ENCODE data around the gene LNPEP. TPM values are rescaled to one million over a fixed set of nuclear protein-coding genes. Genes with fewer than 3 reads are reported as not detected.

LNPEP gene
- total RNA-seq, 1 experiment from 2014 or later, result 85.5 TPM

DNA sequence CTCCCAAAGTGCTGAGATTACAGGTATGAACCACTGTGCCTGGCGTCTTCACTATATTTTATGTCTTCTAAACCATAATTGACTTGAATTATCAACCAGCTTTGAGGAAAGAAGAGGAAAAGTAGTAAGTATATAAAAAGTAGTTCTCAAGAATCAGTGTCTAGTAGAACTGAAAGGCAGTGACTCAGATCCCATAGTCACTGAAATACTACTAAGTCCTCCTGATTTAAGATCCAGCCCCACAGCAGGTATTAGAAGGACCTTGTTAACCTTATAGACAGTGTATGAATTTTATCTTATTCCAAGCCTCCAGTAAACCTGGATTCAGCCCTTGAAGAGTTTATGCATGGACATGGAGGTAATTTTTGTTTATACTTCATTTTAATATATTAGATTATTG lies 31.5 kb downstream of the LNPEP start:
- Mint-ChIP-seq H3K27ac (ENCODE audit: unreplicated experiment) (no peak overlapping the region), H3K27me3 (ENCODE audit: unreplicated experiment) (no peaks in the 10 kb centered on the region), H3K4me1 (ENCODE audit: low read depth, unreplicated experiment) (peaks cover 14% of the 10 kb centered on the region), H3K36me3 (ENCODE audit: insufficient read depth, unreplicated experiment) (no peaks in the 10 kb centered on the region), H3K4me3 (ENCODE audit: low read depth, unreplicated experiment) (no peak overlapping the region), H3K9me3 (ENCODE audit: low read depth, unreplicated experiment) (no peaks in the 10 kb centered on the region)
- intact Hi-C loops (cut with micrococcal nuclease; ENCODE audit: unreplicated experiment), result no loop called here
- TF ChIP-seq, protein P1, sequence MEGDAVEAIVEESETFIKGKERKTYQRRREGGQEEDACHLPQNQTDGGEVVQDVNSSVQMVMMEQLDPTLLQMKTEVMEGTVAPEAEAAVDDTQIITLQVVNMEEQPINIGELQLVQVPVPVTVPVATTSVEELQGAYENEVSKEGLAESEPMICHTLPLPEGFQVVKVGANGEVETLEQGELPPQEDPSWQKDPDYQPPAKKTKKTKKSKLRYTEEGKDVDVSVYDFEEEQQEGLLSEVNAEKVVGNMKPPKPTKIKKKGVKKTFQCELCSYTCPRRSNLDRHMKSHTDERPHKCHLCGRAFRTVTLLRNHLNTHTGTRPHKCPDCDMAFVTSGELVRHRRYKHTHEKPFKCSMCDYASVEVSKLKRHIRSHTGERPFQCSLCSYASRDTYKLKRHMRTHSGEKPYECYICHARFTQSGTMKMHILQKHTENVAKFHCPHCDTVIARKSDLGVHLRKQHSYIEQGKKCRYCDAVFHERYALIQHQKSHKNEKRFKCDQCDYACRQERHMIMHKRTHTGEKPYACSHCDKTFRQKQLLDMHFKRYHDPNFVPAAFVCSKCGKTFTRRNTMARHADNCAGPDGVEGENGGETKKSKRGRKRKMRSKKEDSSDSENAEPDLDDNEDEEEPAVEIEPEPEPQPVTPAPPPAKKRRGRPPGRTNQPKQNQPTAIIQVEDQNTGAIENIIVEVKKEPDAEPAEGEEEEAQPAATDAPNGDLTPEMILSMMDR (IDR thresholded peaks at IDR 0.05; ENCODE audit: unreplicated experiment), result no peak
- no TSS peak for BruUV-seq (replicated peaks)
- CTCF ChIA-PET, result no interaction called here
- no peak for DNase-seq

DNA sequence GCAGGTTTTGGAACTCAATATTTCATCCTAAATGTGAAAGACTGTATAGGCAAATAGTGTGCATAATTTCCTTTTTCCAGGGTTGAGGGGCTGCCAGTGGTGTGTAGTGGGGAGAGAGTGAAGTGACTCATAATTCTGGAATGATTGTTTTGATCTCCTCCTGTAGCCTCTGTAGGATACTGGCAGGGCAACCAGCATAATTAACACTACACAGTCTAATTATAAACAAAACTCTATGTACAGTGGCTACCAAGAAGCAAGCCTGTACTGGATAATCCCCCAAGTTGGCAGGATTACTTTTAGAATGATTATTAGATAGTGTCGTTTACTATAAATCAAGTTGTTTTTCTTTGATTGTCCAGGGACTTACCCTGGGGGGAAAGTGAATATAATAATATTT lies 32.2 kb downstream of the LNPEP start:
- no peaks in the 10 kb centered on the region for H3K36me3 Mint-ChIP-seq (ENCODE audit: insufficient read depth, unreplicated experiment)
- intact Hi-C loops (cut with micrococcal nuclease; ENCODE audit: unreplicated experiment), result no loop called here
- H3K27me3 Mint-ChIP-seq (ENCODE audit: unreplicated experiment), result no peaks in the 10 kb centered on the region
- no TSS peak for BruUV-seq (replicated peaks)
- peaks cover 14% of the 10 kb centered on the region for H3K4me1 Mint-ChIP-seq (ENCODE audit: low read depth, unreplicated experiment)
- H3K27ac Mint-ChIP-seq (ENCODE audit: unreplicated experiment), result no peak overlapping the region
- TF ChIP-seq, protein P1 (IDR thresholded peaks at IDR 0.05; ENCODE audit: unreplicated experiment), result no peak
- DNase-seq, result no peak
- no peak overlapping the region for H3K4me3 Mint-ChIP-seq (ENCODE audit: low read depth, unreplicated experiment)
- CTCF ChIA-PET, result no interaction called here
- no peaks in the 10 kb centered on the region for H3K9me3 Mint-ChIP-seq (ENCODE audit: low read depth, unreplicated experiment)

DNA sequence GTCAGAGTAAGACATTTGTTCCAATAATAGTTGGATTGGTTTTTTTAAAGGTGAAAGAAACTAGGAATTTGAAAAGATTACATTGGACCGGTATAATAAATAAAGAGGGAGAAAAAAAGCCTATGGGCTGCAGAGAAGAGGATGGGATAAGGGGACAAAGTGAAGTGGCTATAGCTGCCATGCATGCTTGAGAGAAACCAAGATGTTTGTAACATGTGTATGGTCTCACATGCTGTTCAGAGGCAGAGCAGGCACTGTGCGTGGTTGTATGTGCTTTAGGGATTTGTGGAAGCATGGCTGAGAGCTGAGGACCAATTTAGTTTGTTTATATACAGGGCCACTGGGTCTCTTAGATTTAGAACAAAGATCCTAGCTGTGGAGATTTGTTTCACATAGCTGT lies 32.7 kb downstream of the LNPEP start:
- H3K27me3 Mint-ChIP-seq (ENCODE audit: unreplicated experiment), result no peaks in the 10 kb centered on the region
- no peaks in the 10 kb centered on the region for H3K9me3 Mint-ChIP-seq (ENCODE audit: low read depth, unreplicated experiment)
- H3K27ac Mint-ChIP-seq (ENCODE audit: unreplicated experiment), result no peak overlapping the region
- no peak for DNase-seq
- no peaks in the 10 kb centered on the region for H3K36me3 Mint-ChIP-seq (ENCODE audit: insufficient read depth, unreplicated experiment)
- H3K4me3 Mint-ChIP-seq (ENCODE audit: low read depth, unreplicated experiment), result no peak overlapping the region
- CTCF ChIA-PET, result no interaction called here
- H3K4me1 Mint-ChIP-seq (ENCODE audit: low read depth, unreplicated experiment), result peaks cover 14% of the 10 kb centered on the region
- intact Hi-C loops (cut with micrococcal nuclease; ENCODE audit: unreplicated experiment), result no loop called here
- BruUV-seq (replicated peaks), result no TSS peak
- TF ChIP-seq, protein P1 (IDR thresholded peaks at IDR 0.05; ENCODE audit: unreplicated experiment), result no peak

DNA sequence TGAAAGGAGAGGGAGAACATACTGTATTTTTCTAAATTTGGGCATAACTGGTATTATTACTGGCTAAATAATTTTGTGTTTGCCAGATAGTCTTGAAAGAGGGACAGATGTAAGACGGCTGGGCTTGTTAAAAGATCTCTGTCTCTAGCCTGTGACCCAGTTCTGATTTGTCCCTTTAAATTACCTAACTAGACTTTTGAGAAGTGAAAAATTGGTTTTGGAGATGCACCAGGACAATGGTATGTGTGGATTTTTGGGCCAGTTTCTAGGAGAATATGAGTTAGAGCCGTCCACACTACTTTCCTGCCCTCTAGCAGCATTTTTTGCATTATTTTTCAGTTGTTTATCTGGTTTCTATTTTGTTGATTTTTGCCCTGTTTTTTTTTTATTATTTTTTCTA lies 33.5 kb downstream of the LNPEP start:
- H3K36me3 Mint-ChIP-seq (ENCODE audit: insufficient read depth, unreplicated experiment), result no peaks in the 10 kb centered on the region
- BruUV-seq (replicated peaks), result no TSS peak
- intact Hi-C loops (cut with micrococcal nuclease; ENCODE audit: unreplicated experiment), result no loop called here
- CTCF ChIA-PET, result no interaction called here
- TF ChIP-seq, protein P1 (IDR thresholded peaks at IDR 0.05; ENCODE audit: unreplicated experiment), result no peak
- no peak overlapping the region for H3K27ac Mint-ChIP-seq (ENCODE audit: unreplicated experiment)
- H3K4me3 Mint-ChIP-seq (ENCODE audit: low read depth, unreplicated experiment), result no peak overlapping the region
- H3K27me3 Mint-ChIP-seq (ENCODE audit: unreplicated experiment), result no peaks in the 10 kb centered on the region
- no peaks in the 10 kb centered on the region for H3K9me3 Mint-ChIP-seq (ENCODE audit: low read depth, unreplicated experiment)
- no peak for DNase-seq
- peaks cover 14% of the 10 kb centered on the region for H3K4me1 Mint-ChIP-seq (ENCODE audit: low read depth, unreplicated experiment)
